HFF-Myc (cell line): ENCODE results near the gene DNAH11.

Experiments
- DNase-seq: peaks from one replicate; pipeline ENCODE4 v3.0.0-alpha.2; 2011; ENCODE audit warnings: low read depth; ENCODE audit errors: extremely low read depth
- H3K4me3 ChIP-seq: replicated peaks from 2 replicates; pipeline ENCODE4 v1.5.1; 2011; ENCODE audit warnings: low read depth, mild to moderate bottlenecking, control low read depth, low read length
- CTCF ChIP-seq: IDR thresholded peaks from 2 replicates; pipeline ENCODE4 v1.5.1; 2012; ENCODE audit warnings: mild to moderate bottlenecking, low read depth, low read length, control low read depth; ENCODE audit errors: missing control alignments

The DNAH11 gene

DNA sequence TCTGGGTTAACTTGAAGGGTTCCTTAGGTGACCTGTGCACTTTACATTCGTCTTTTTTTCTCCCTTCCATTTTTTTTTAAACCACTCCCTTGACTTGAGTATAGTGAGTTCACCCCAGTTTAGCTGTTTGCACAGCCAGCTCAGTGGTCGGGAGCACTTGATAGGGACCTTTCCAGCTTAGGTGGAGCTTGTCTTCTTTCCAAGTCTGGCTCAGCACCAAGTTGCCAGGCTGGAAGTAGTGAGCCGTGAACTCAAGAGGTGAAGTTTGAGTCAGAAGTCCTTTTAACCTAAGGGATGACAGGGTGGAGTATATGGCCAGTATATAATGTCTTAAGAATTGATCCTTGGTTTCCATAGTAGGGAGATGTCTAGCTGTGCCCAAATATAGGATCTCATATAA, 7.2 kb downstream of the DNAH11 start:
- DNase-seq = no peak
- no peak for TF ChIP-seq CTCF
- no peak overlapping the region for H3K4me3 ChIP-seq

DNA sequence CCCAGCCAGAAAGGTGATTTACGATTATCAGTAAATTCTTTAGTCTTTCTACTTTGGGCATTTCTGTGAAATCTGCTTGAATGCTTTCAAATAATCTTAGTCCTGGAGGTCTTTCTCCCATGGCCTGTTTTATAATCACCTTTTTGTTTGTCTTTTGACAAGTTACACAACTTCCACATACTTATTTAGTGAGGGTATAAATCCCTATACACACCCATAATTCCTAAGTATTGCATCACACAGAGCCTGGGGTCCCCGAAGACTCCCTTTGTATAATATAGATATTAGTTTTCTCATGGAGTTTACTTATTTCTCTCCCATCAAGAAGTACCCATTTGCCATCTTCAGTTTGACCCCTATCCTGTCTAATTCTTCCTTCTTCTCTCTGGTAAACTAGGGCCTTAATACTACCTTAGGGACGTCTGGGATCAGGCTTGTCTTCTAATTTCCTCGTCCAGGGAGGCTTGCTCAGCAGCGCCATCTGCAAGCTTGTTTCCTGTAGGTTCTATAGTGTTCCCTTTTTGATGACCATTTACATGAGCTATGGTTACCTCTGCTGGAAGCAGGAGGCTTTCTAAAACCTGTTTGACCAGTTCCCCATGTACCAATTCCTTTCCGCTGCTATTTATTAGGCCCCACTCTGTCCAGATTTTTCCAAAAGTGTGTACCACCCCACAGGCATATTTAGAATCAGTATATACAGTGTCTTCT, 8.1 kb downstream of the DNAH11 start:
- H3K4me3 ChIP-seq = no peak overlapping the region
- DNase-seq = no peak
- no peak for TF ChIP-seq CTCF

DNA sequence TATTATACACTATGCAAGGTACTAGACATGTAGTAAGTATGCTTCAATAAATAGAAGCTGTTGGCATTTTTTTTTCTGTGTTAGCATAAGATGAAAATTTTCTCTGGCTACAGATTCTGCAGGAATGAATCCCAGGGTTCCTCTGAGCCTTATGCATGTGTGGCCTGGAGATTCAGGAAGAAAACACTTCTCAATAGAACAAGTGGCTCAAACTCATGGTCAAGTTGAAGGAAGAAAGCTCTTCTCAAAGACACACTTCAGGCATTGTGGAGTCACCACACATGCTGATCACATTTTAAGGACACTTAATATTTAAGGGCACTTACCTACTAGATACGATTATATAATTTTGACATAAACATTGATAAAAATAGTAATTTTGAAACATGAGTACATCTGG, 19.5 kb downstream of the DNAH11 start:
- no peak for DNase-seq
- H3K4me3 ChIP-seq = no peak overlapping the region
- TF ChIP-seq CTCF = no peak

DNA sequence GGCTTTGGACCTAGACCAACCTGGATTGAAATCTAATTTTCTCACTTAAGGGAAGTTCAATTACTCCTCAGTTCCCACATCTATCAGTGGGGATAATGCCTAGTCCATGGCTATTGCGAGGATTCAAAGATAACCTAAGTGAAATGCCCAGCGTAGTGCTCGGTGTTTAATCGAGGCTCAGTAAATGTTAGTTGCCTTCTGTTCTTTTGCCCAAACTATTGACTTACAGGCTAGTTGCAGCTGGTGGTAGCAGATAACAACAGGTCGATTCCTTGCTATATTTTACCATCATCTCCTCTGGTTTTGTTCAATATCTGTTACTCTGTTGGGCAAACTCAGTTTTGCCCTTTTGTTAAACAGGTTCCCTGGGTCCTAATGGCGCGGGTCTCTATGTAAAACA, 22.8 kb downstream of the DNAH11 start:
- DNase-seq = no peak
- no peak for TF ChIP-seq CTCF
- no peak overlapping the region for H3K4me3 ChIP-seq

DNA sequence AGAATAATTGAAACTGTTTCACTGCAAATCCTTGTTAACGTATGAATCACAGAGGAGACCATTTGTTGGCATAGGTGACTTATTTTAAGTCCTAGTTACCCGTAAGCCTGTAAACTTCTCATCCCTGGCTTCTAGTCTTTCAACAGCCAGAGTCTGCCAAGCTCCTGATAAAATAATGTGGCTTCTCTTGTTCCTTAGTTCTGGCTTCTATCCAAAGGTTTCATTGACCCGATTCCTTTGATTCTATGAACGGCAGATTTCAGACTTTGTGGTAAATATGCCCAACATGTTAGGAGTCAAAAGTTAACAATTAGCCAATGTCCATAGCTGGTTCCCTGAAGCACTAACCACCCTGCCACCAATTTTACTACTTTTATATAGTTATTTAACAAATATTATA, 23.3 kb downstream of the DNAH11 start:
- no peak for DNase-seq
- no peak for TF ChIP-seq CTCF
- H3K4me3 ChIP-seq = no peak overlapping the region

DNA sequence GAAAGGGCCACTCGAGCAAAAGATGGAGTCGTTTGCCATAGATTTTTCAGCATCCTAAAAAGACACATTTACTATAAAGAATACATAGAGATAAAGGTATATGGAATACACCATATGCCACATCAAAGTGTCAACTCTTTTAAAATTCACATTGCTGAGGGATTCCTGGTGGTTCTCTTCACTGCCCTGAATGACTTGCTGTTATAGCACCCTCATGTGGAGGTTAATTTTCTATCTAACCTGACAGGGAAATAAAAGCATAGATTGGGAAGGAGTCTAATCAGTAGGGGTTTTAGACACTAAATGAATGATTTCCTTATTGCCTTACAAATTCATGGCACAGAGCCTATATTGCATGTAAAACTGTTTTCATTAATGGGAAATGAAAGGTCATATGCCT, 25.9 kb downstream of the DNAH11 start:
- no peak for DNase-seq
- no peak overlapping the region for H3K4me3 ChIP-seq
- TF ChIP-seq CTCF = no peak
